Activated CD4-positive, alpha-beta T cell treated with anti-CD3 and anti-CD28 coated beads, Interleukin-2, amount 10 ng/mL, durations not matched to agents 7 days and 5 days (primary cell): ENCODE data around the gene PAPOLB. TPM values are rescaled to one million over a fixed set of nuclear protein-coding genes. Genes with fewer than 3 reads are reported as not detected.
A peak's percentile ranks its signal among the peaks of the same experiment; 100 is the strongest.
"Not testable (repeated sequence)": the region's sequence is repeated elsewhere in the genome, so short reads cannot be mapped to it uniquely, and the experiment has no call there.

Source experiments
- CTCF ChIA-PET: fragments of 350-600 bp; sonication (Branson Sonifier 250); formaldehyde crosslinking; loops from one replicate; lab custom pipeline; 2021; ENCODE audit warnings: antibody characterized with exemption; lab: Charles Lee
- POLR2A ChIA-PET: fragments of 350-600 bp; sonication (Branson Sonifier 250); formaldehyde crosslinking; loops from one replicate; lab custom pipeline; 2021; ENCODE audit warnings: antibody characterized with exemption; lab: Charles Lee
- DNase-seq: peaks from one replicate; pipeline ENCODE4 v3.0.0-alpha.2; 2020
- H3K27ac Mint-ChIP-seq: one replicate; pipeline ENCODE4 v1.8.0; 2021; ENCODE audit warnings: mild to moderate bottlenecking, moderate library complexity, mixed read lengths
- H3K27me3 Mint-ChIP-seq: one replicate; pipeline ENCODE4 v1.8.0; 2021; ENCODE audit warnings: mixed read lengths
- H3K36me3 Mint-ChIP-seq: one replicate; pipeline ENCODE4 v1.8.0; 2021; ENCODE audit warnings: low read depth, mixed read lengths
- H3K4me1 Mint-ChIP-seq: one replicate; pipeline ENCODE4 v1.8.0; 2021; ENCODE audit warnings: mixed read lengths
- H3K4me3 Mint-ChIP-seq: one replicate; pipeline ENCODE4 v1.8.0; 2021; ENCODE audit warnings: mild to moderate bottlenecking, moderate library complexity, mixed read lengths
- H3K9me3 Mint-ChIP-seq: one replicate; pipeline ENCODE4 v1.8.0; 2021; ENCODE audit warnings: mixed read lengths
- total RNA-seq, 2 experiments: library from RNA; stranded (reverse); gene quantifications; one replicate each; pipeline ENCODE4 v1.2.3, GENCODE V29; 2021

The PAPOLB gene
- under 1 TPM in 1 of 2 experiments, not detected in 1; 0.05 TPM for total RNA-seq

DNA sequence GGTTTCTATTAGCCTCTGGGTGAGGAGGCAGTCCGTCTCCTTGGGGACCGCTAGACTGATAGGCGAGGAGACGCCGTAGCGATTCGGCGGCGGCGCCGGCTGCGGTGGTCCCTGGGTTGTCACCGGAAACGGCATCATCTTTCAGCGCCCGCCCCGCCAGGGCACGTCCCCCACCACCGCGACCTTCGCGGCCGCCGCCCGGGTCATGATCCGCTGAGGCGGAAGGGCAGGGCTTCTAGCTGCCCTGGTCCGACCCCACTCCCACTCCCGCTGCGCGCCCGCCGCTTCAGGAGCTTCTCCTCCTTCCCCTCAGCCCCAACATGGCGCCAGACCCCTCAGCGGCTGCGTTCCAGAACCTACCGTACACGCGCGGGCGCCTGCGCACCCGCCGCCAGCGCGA is at the start of gene PAPOLB:
TSS of gene PAPOLB (minus strand) at position 358 of the 400 bp plus-strand sequence. CDS start at position 138, 220 bp downstream.
- no peaks in the 10 kb centered on the region for H3K4me1 Mint-ChIP-seq
- no peak within 1 kb of the TSS for H3K27ac Mint-ChIP-seq
- ChIA-PET CTCF (no interaction called here), POLR2A (no interaction called here)
- H3K9me3 Mint-ChIP-seq, result peaks cover 18% of the 10 kb centered on the region
- DNase-seq, result no peak
- H3K36me3 Mint-ChIP-seq, result peaks cover 5% of the 10 kb centered on the region
- H3K4me3 Mint-ChIP-seq, result peak within 1 kb of the TSS; percentile 29
- H3K27me3 Mint-ChIP-seq, result peaks cover 69% of the 10 kb centered on the region

DNA sequence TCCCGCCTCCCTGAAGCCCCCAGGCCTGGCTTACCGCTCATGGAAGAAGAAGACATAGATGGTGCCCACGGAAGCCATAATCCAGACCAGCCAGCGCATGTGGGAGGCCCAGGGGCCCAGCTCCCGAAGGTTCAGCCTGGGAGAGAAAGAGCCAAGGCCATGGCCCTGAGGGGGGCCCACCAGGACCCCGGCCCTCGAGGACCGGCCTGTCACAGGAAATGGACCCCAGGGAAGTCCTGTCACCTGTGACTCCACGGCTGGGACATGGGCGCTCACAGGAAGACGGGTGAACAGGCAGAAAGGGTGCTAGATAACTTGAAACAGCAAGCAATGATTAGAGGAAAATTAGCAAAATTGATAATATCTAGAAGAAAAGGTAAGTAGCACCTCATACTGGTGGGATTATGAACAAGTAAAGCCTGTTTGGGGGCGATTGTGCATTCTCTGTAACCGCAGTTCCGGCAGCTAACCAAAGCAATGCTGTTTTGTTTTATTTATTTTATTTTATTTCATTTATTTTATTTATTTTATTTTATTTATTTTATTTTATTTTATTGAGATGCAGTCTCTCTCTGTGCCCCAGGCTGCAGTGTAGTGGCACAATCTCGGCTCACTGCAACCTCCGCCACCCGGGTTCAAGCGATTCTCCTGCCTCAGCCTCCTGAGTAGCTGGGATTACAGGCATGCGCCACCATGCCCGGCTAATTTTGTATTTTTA is 49.4 kb upstream of the PAPOLB start:
- Mint-ChIP-seq H3K4me3 (no peak overlapping the region), H3K27ac (no peak overlapping the region), H3K4me1 (no peaks in the 10 kb centered on the region), H3K36me3 (no peaks in the 10 kb centered on the region), H3K27me3 (no peaks in the 10 kb centered on the region), H3K9me3 (no peaks in the 10 kb centered on the region)
- DNase-seq, result no peak
- CTCF ChIA-PET, result no interaction called here
- POLR2A ChIA-PET, result no interaction called here

- H3K9me3 Mint-ChIP-seq, result no peaks in the 10 kb centered on the region
- DNase-seq, result no peak
- CTCF ChIA-PET, result no interaction called here
- no peaks in the 10 kb centered on the region for H3K27me3 Mint-ChIP-seq
- H3K27ac Mint-ChIP-seq, result no peak overlapping the region
- no peaks in the 10 kb centered on the region for H3K4me1 Mint-ChIP-seq
- POLR2A ChIA-PET, result no interaction called here
- H3K36me3 Mint-ChIP-seq, result no peaks in the 10 kb centered on the region
- no peak overlapping the region for H3K4me3 Mint-ChIP-seq
Observed at GRCh38 chr7:4906682-4907081, 44.9 kb upstream of the PAPOLB start.

GRCh38 chr7:4905171-4905570 is 43.3 kb upstream of the PAPOLB start:
- Mint-ChIP-seq H3K4me3 (no peak overlapping the region), H3K36me3 (no peaks in the 10 kb centered on the region), H3K27ac (no peak overlapping the region), H3K27me3 (no peaks in the 10 kb centered on the region), H3K4me1 (no peaks in the 10 kb centered on the region), H3K9me3 (no peaks in the 10 kb centered on the region)
- ChIA-PET POLR2A (no interaction called here), CTCF (no interaction called here)
- no peak for DNase-seq

GRCh38 chr7:4904346-4904745 is 42.5 kb upstream of the PAPOLB start:
- H3K36me3 Mint-ChIP-seq, result no peaks in the 10 kb centered on the region
- ChIA-PET CTCF (no interaction called here), POLR2A (no interaction called here)
- H3K9me3 Mint-ChIP-seq, result no peaks in the 10 kb centered on the region
- H3K4me1 Mint-ChIP-seq, result no peaks in the 10 kb centered on the region
- DNase-seq, result no peak
- H3K27me3 Mint-ChIP-seq, result no peaks in the 10 kb centered on the region
- H3K4me3 Mint-ChIP-seq, result no peak overlapping the region
- H3K27ac Mint-ChIP-seq, result no peak overlapping the region

DNA sequence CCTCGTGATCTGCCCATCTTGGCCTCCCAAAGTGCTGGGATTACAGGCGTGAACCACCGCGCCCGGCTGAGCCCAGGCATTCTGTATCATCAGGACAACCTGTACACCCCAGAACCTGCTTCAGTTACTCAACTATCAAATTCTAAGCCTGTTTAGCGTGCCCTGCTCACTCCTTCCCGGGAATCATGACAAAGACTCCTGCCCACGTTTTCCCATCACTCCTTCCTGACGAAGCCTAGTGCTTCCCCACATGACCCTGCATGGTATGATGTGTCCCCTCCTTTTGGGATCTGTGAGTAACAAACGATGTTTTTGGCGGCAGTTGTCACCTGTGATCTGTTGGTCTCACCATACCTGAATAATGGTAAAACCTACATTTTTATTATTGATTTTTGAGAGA is 33.9 kb upstream of the PAPOLB start:
- CTCF ChIA-PET, result interaction anchor here (1.0 kb wide), 1 partner anchor 12 kb away, joined by 4 read pairs; the partner anchor contains the start of gene RADIL
- Mint-ChIP-seq H3K4me1 (no peaks in the 10 kb centered on the region), H3K9me3 (peaks cover 4% of the 10 kb centered on the region), H3K27ac (no peak overlapping the region), H3K36me3 (no peaks in the 10 kb centered on the region), H3K27me3 (no peaks in the 10 kb centered on the region), H3K4me3 (no peak overlapping the region)
- POLR2A ChIA-PET, result no interaction called here
- DNase-seq, result no peak

- DNase-seq, result no peak
- ChIA-PET CTCF (no interaction called here), POLR2A (no interaction called here)
- Mint-ChIP-seq H3K27me3 (no peaks in the 10 kb centered on the region), H3K4me1 (no peaks in the 10 kb centered on the region), H3K9me3 (peaks cover 4% of the 10 kb centered on the region), H3K4me3 (no peak overlapping the region), H3K36me3 (no peaks in the 10 kb centered on the region), H3K27ac (no peak overlapping the region)
Observed at GRCh38 chr7:4894482-4894881, 32.7 kb upstream of the PAPOLB start.

DNA sequence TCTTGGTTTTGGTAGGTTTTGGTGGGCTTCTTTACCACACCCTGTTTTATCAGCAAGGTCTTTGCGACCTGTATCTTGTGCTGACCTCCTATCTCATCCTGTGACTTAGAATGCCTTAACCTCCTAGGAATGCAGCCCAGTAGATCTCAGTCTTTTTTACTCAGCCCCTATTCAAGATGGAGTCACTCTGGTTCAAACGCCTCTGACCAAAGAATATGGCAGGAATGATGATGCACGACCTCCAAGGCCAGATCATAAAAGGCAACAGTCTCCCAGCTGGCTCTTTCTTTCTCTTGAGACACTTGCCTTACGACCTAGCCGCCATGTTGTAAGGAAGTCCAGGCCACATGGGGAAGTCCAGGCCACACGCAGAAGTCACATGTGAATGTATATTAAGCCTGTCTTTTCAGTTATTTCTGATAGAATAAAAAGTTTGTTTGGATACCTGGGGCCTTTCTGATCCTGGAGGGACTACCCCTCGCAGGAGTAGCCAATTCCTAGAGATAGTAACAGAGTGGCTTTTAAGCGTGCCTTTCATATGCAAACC is 32.2 kb upstream of the PAPOLB start:
- CTCF ChIA-PET, result no interaction called here
- Mint-ChIP-seq H3K4me3 (no peak overlapping the region), H3K9me3 (peaks cover 4% of the 10 kb centered on the region), H3K4me1 (no peaks in the 10 kb centered on the region), H3K36me3 (no peaks in the 10 kb centered on the region), H3K27ac (no peak overlapping the region), H3K27me3 (no peaks in the 10 kb centered on the region)
- POLR2A ChIA-PET, result no interaction called here
- DNase-seq, result no peak

DNA sequence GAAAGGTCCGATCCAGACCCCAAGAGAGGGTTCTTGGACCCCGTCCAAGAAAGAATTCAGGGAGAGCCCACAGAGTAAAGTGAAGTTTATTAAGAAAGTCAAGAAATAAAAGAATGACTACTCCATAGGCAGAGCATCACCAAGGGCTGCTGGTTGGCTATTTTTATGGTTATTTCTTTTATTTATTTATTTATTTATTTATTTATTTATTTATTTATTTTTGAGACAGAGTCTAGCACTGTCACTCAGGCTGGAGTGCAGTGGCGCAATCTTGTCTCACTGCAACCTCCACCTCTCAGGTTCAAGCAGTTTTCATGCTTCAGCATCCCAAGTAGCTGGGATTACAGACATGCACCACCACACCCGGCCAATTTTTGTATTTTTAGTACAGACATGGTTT is 31.4 kb upstream of the PAPOLB start:
- DNase-seq, H3K9me3 Mint-ChIP-seq, POLR2A ChIA-PET, H3K4me3 Mint-ChIP-seq, H3K27ac Mint-ChIP-seq, H3K36me3 Mint-ChIP-seq, H3K4me1 Mint-ChIP-seq, H3K27me3 Mint-ChIP-seq: not testable (repeated sequence)
- CTCF ChIA-PET, result interaction anchor here (1.5 kb wide), 1 partner anchor 9 kb away, joined by 5 read pairs; no protein-coding TSS in a partner anchor

GRCh38 chr7:4891522-4891921 is 29.7 kb upstream of the PAPOLB start:
- CTCF ChIA-PET, result interaction anchor here (1.5 kb wide), 1 partner anchor 7 kb away, joined by 5 read pairs; no protein-coding TSS in a partner anchor
- DNase-seq, H3K4me1 Mint-ChIP-seq, H3K9me3 Mint-ChIP-seq, H3K36me3 Mint-ChIP-seq, POLR2A ChIA-PET, H3K4me3 Mint-ChIP-seq, H3K27ac Mint-ChIP-seq, H3K27me3 Mint-ChIP-seq: not testable (repeated sequence)

- Mint-ChIP-seq H3K4me1 (no peaks in the 10 kb centered on the region), H3K27ac (no peak overlapping the region), H3K4me3 (no peak overlapping the region), H3K36me3 (no peaks in the 10 kb centered on the region), H3K27me3 (no peaks in the 10 kb centered on the region), H3K9me3 (peaks cover 4% of the 10 kb centered on the region)
- CTCF ChIA-PET, result no interaction called here
- POLR2A ChIA-PET, result no interaction called here
- DNase-seq, result no peak
Observed at GRCh38 chr7:4889682-4890081, 27.9 kb upstream of the PAPOLB start.

GRCh38 chr7:4888161-4888560 is 26.3 kb upstream of the PAPOLB start:
- Mint-ChIP-seq H3K9me3 (no peaks in the 10 kb centered on the region), H3K27me3 (peaks cover 8% of the 10 kb centered on the region), H3K4me1 (peaks cover 1% of the 10 kb centered on the region), H3K4me3 (no peak overlapping the region), H3K36me3 (no peaks in the 10 kb centered on the region), H3K27ac (no peak overlapping the region)
- CTCF ChIA-PET, result interaction anchor here (1.2 kb wide), 1 partner anchor 96 kb away, joined by 3 read pairs; no protein-coding TSS in a partner anchor
- POLR2A ChIA-PET, result interaction anchor here (0.7 kb wide), 1 partner anchor 37 kb away, joined by 3 read pairs; no protein-coding TSS in a partner anchor
- no peak for DNase-seq

GRCh38 chr7:4886671-4887070 is 24.8 kb upstream of the PAPOLB start:
- Mint-ChIP-seq H3K27ac (no peak overlapping the region), H3K4me1 (peaks cover 12% of the 10 kb centered on the region), H3K36me3 (no peaks in the 10 kb centered on the region), H3K9me3 (no peaks in the 10 kb centered on the region), H3K27me3 (peaks cover 20% of the 10 kb centered on the region), H3K4me3 (no peak overlapping the region)
- ChIA-PET CTCF (interaction anchor here (0.6 kb wide), 1 partner anchor 1495 kb away, joined by 3 read pairs; no protein-coding TSS in a partner anchor), POLR2A (interaction anchor here (0.6 kb wide), 1 partner anchor 52 kb away, joined by 3 read pairs; no protein-coding TSS in a partner anchor)
- no peak for DNase-seq
